BLaER1 treated with 17β-estradiol and CSF1 and Interleukin-3, amounts not matched to agents 10 nM and 100 nM (cell line): ENCODE results near the gene FAM181A.

Source experiments
- H3K27ac ChIP-seq, 11 experiments: shearing (Covaris generic); formaldehyde crosslinking; 2 replicates each; pipeline ENCODE4 v1.8.1; 2022
- H3K27me3 ChIP-seq, 11 experiments: shearing (Covaris generic); formaldehyde crosslinking; 2 replicates each; pipeline ENCODE4 v1.8.1; 2022
- H3K36me3 ChIP-seq, 11 experiments: shearing (Covaris generic); formaldehyde crosslinking; 2 replicates each; pipeline ENCODE4 v1.8.1; 2022
- H3K4me1 ChIP-seq, 10 experiments: shearing (Covaris generic); formaldehyde crosslinking; 2 replicates each; pipeline ENCODE4 v1.8.1; 2022
- H3K4me2 ChIP-seq, 11 experiments: shearing (Covaris generic); formaldehyde crosslinking; 2 replicates each; pipeline ENCODE4 v1.8.1; 2022
- H3K4me3 ChIP-seq, 10 experiments: shearing (Covaris generic); formaldehyde crosslinking; 2 replicates each; pipeline ENCODE4 v1.8.1; 2022
- H3K9ac ChIP-seq, 11 experiments: shearing (Covaris generic); formaldehyde crosslinking; 2 replicates each; pipeline ENCODE4 v1.8.1; 2022
- H3K9me3 ChIP-seq, 11 experiments: shearing (Covaris generic); formaldehyde crosslinking; replicated peaks in 1 of 11; 2 replicates each; pipeline ENCODE4 v1.8.1; 2022
- H4K20me1 ChIP-seq, 11 experiments: shearing (Covaris generic); formaldehyde crosslinking; 2 replicates each; pipeline ENCODE4 v1.8.1; 2022
- Cebpa-rat ChIP-seq, 11 experiments: shearing (Covaris generic); IDR thresholded peaks; 2 replicates each; pipeline ENCODE4 v1.8.1; 2022

The FAM181A gene

DNA sequence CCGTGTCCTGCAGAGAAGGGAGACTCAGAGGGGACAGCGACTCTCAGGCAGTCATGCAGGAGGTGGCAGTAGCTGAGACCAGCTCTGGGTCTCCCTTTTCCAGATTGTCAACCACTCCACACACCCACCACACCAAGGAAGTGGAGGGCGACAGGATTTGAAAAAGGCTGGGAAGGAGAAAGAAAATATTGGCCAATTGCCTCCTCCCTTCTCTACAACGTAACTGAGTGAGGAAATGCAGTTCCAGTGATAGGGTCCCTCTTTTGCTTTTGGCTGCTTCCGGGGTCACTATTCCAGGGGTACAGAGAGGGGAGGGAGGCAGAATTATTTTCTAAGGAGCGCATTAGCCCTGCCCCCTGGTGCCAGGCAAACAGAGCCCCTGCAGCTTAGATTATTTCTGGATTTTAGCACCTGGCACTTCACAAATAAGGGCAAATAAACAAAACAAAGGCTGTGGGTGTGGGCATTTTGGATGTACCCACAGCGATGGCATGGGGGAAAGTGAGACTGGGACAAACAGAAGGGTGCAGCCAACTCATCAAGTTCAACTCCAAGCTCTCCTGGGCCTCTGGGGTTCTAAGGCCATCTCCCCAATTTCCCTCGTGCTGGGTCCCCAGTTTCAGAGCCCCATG lies 28.8 kb downstream of the FAM181A start:
- Histone ChIP-seq H3K4me3 (peak overlapping the region in 9 of 10 experiments; percentile 5 to 64 (median 45); a peak in 14 of 20 replicates), H3K27me3 (no peaks in the 10 kb centered on the region), H4K20me1 (no peaks in the 10 kb centered on the region), H3K4me1 (peaks cover 81 to 95% (median 88%) of the 10 kb centered on the region in 10 experiments), H3K4me2 (peak overlapping the region; percentile 76 to 98 (median 90)), H3K36me3 (no peaks in the 10 kb centered on the region), H3K9me3 (no peaks in the 10 kb centered on the region), H3K27ac (peak overlapping the region; percentile 47 to 94 (median 87)), H3K9ac (peak overlapping the region; percentile 49 to 82 (median 75); a peak in 20 of 22 replicates)
- TF ChIP-seq Cebpa-rat (IDR thresholded peaks at IDR 0.05): no peak

DNA sequence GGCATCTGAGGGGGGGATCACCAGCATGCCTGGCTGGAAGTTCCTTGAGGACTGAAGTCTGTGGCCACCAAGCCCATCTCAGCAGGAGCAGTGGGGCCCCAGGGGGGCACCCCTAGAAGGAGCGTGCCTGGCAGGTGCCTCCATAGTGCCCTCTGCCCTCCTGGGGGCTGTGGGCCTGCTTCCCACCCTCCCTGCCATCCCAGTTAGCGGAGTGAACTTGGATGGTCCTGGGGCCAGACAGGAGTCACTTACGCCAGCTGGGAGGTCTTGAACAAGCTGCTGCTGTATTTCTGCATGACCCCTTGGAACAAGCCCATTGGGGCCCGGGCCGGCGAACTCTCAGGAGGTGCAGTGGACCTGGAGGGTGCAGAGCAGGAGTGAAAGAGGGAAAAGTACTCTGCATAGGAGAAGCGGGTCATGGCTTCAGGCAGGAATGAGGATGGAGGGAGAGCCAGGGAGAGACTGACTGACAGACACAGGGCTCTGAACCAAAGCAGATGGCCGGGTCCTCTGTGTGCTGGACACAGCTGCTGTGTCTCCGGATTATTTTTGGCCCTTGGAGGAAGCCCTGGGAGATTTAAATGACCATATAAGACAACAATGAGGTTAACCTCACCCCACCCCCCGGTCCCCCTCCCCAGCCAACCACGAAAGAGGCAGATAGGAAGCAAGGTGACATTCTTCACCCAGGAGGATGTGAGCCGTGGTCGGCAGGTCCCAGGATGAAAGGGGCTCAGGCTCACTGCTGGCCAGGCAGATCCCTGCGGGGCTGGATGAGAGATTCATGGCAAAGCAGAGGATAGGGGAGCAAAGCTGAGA lies 29.6 kb downstream of the FAM181A start:
- no peaks in the 10 kb centered on the region for H3K36me3 ChIP-seq
- peak overlapping the region in 10 of 11 experiments; percentile 76 to 94 (median 91); a peak in 20 of 22 replicates for H3K27ac ChIP-seq
- H3K4me2 ChIP-seq: peak overlapping the region; percentile 76 to 98 (median 90)
- no peaks in the 10 kb centered on the region for H3K9me3 ChIP-seq
- H3K4me3 ChIP-seq: peak overlapping the region in 1 of 10 experiments; percentile 14; a peak in 1 of 20 replicates
- peak overlapping the region in 9 of 11 experiments; percentile 68 to 82 (median 77); a peak in 17 of 22 replicates for H3K9ac ChIP-seq
- H4K20me1 ChIP-seq: no peaks in the 10 kb centered on the region
- no peaks in the 10 kb centered on the region for H3K27me3 ChIP-seq
- TF ChIP-seq Cebpa-rat (IDR thresholded peaks at IDR 0.05): no peak
- peaks cover 89 to 100% (median 95%) of the 10 kb centered on the region in 10 experiments for H3K4me1 ChIP-seq

DNA sequence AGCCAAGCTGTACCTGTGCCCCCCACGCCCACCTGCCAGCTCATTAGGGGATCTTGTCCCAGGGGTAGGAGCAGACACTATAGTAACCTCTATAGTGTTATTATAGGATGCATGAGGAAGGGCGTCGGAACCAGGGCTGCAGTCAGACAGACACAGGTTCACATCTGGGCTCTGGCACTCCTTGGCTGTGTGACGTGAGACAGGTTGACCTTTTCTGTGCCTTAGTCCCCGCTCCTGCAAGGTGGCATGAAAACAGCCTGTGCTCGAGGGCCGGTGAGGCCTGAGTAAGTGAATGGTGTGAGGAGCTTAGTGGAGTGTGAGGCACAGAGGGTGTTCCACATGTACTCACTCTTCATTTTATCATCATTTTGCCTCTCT lies 30.2 kb downstream of the FAM181A start:
- Histone ChIP-seq H3K27me3 (no peaks in the 10 kb centered on the region), H3K36me3 (no peaks in the 10 kb centered on the region), H3K4me1 (peaks cover 94 to 100% (median 99%) of the 10 kb centered on the region in 10 experiments), H3K9ac (peak overlapping the region in 6 of 11 experiments; percentile 23 to 69 (median 66); a peak in 5 of 22 replicates), H3K4me3 (no peak overlapping the region), H3K9me3 (no peaks in the 10 kb centered on the region), H4K20me1 (no peaks in the 10 kb centered on the region), H3K27ac (peak overlapping the region in 10 of 11 experiments; percentile 70 to 94 (median 82); a peak in 18 of 22 replicates), H3K4me2 (peak overlapping the region; percentile 76 to 98 (median 90))
- no peak for TF ChIP-seq Cebpa-rat (IDR thresholded peaks at IDR 0.05)

DNA sequence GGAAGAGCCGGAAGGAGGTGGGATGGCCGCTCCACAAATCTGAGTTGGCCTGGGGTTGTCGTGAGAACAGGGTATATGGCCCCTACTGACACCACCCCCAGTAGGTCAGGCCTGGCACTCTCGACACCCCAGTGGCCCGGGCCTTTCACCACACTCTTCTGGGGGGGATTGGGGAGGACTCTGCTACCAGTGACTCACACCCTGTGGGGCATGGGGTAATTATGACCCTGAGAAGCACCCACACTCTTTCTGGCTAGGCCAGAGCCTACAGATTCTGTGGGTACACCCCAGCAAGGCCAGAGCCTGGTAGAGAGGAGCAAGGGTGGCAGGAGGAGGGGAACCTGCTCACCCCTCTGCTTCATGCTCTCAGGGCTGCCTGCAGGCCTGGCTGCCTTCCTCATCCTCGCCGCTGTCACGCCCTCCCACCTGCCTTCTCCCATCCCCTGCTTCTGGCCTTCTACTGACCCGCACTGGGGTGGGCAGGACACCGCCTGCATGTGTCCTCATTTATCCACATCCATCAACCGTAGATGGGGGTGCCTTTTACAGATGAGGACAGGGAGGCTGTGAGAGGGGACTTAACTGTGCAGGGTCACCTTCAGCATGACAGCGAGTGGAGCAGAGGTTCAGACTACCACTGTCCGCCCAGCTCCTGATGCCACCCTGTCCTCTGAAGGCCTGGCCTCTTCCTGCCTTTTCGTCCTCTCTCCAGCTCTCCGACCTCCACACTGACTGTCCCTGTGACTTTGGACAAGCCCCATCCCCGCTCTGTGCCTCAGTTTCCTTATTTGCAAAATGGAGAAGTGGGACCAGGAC lies 30.8 kb downstream of the FAM181A start:
- no peaks in the 10 kb centered on the region for H3K27me3 ChIP-seq
- H3K36me3 ChIP-seq: no peaks in the 10 kb centered on the region
- peak overlapping the region; percentile 76 to 98 (median 90) for H3K4me2 ChIP-seq
- no peaks in the 10 kb centered on the region for H4K20me1 ChIP-seq
- peak overlapping the region; percentile 43 to 94 (median 81); a peak in 21 of 22 replicates for H3K27ac ChIP-seq
- no peak for TF ChIP-seq Cebpa-rat (IDR thresholded peaks at IDR 0.05)
- no peak overlapping the region for H3K4me3 ChIP-seq
- H3K9ac ChIP-seq: peak overlapping the region in 10 of 11 experiments; percentile 24 to 71 (median 63); a peak in 15 of 22 replicates
- peaks cover 99 to 100% (median 100%) of the 10 kb centered on the region in 10 experiments for H3K4me1 ChIP-seq
- H3K9me3 ChIP-seq: no peaks in the 10 kb centered on the region

DNA sequence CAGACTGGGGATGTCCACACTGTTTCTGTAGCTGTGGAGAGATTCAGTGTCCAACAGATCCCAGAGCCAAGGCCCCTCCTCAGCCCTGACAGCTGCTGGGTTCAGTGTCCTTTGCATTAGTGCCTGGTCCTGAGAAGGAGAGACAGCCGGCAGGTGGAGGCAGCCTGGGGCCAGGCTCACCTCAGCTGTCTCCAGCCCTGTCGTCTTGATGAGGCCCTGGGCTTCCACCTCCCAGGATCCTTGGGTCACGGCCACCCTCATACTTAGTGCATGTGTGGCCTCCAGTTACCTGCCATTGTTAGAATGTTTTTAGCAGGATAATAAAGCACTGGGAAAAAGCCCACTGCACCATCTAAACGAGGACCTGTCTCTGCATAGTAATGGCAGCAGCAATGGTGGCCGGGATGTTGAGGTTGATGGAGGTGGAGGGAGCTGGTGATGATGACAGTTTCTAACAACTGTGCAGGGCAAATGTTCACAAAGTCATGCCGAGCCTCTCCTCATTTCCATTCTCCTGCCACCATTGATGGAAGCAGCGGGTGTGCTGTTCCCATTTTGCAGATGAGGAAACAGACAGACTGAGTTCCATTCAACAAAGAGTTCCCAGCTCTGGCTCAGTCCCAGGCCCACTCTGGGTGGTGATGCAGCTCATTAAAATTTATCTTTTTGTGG lies 31.6 kb downstream of the FAM181A start:
- TF ChIP-seq Cebpa-rat (IDR thresholded peaks at IDR 0.05): no peak
- Histone ChIP-seq H3K4me2 (peak overlapping the region; percentile 76 to 98 (median 90)), H4K20me1 (no peaks in the 10 kb centered on the region), H3K27ac (peak overlapping the region; percentile 43 to 94 (median 81); a peak in 21 of 22 replicates), H3K36me3 (no peaks in the 10 kb centered on the region), H3K9ac (peak overlapping the region; percentile 41 to 71 (median 62); a peak in 21 of 22 replicates), H3K4me1 (peaks cover 99 to 100% (median 100%) of the 10 kb centered on the region in 10 experiments), H3K4me3 (peak overlapping the region in 1 of 10 experiments; percentile 4; a peak in 2 of 20 replicates), H3K27me3 (no peaks in the 10 kb centered on the region), H3K9me3 (no peaks in the 10 kb centered on the region)

DNA sequence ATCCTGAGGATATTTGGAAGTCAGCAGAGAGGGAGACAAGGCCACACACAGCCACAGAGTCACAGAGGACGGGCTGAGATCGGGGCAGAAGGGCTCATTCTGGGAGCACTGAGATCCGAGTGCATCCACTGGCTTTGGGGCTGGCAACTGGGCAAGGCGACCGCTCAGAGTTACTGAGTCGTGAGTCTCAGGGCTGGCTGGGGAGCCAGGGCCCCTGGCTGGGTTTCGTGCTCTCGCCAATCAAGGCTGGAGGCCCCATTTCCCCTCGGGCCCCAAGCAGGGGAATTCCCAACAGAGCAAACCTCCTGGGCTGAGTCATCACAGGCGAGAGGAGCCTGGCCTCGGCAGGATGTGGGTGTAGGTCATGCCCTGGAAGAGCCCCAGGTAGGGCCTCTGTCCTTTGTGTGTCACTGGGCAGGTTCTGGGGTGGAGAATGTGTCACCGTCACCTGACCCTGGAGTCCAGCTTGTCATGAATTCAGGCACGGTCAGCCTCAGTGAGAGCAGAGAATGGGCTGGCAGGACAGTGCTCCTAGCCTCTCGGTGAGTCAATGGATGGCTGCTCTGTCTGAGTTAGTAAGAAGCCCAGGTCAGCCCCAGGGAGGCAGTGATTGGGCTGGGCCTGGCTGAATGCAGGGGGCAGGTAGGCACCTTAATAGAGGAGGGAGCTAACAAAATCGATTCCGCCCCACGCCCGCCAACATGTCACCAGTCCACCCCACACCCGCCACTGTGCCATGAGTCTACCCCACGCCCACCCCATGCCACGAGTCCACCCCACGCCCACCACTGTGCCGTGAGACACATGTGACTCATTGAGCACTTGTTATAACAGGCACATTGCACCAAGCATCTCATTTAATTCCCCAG lies 32.3 kb downstream of the FAM181A start:
- Histone ChIP-seq H3K27me3 (no peaks in the 10 kb centered on the region), H3K9ac (peak overlapping the region; percentile 41 to 71 (median 62); a peak in 21 of 22 replicates), H3K36me3 (no peaks in the 10 kb centered on the region), H3K4me1 (peaks cover 98 to 100% (median 100%) of the 10 kb centered on the region in 10 experiments), H3K4me2 (peak overlapping the region; percentile 76 to 98 (median 90)), H3K9me3 (no peaks in the 10 kb centered on the region), H4K20me1 (no peaks in the 10 kb centered on the region), H3K4me3 (peak overlapping the region in 1 of 10 experiments; percentile 4; a peak in 1 of 20 replicates), H3K27ac (peak overlapping the region; percentile 43 to 94 (median 81); a peak in 21 of 22 replicates)
- no peak for TF ChIP-seq Cebpa-rat (IDR thresholded peaks at IDR 0.05)

DNA sequence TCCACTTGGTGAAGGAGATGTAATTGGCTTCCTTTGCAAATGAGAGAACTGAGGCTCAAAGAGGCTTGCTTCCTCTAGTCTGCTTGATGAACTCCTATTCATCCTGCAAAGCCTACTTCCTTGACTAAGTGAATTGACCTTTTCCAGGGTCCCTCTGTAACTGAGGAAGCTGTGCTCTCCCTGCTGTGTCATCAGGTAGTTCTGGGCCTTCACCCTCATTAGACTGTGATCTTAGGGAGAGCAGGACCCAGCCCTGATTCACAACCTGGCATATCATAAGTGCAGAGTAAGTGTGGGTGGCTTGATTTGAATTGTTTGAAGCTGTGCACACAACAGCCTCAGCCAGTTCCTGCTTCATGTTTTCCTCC lies 32.9 kb downstream of the FAM181A start:
- TF ChIP-seq Cebpa-rat (IDR thresholded peaks at IDR 0.05): no peak
- Histone ChIP-seq H3K36me3 (no peaks in the 10 kb centered on the region), H3K4me1 (peaks cover 92 to 100% (median 96%) of the 10 kb centered on the region in 10 experiments), H3K4me3 (no peak overlapping the region), H3K9me3 (no peaks in the 10 kb centered on the region), H3K4me2 (peak overlapping the region; percentile 76 to 98 (median 90)), H4K20me1 (no peaks in the 10 kb centered on the region), H3K27ac (peak overlapping the region; percentile 43 to 94 (median 81); a peak in 20 of 22 replicates), H3K27me3 (no peaks in the 10 kb centered on the region), H3K9ac (peak overlapping the region in 5 of 11 experiments; percentile 12 to 71 (median 58); a peak in 7 of 22 replicates)
